Trophoblast cell (in vitro differentiated cells and primary cell): ENCODE results near the gene BLACAT1.
"Not testable (repeated sequence)": the region's sequence is repeated elsewhere in the genome, so short reads cannot be mapped to it uniquely, and the experiment has no call there.

Experiments used
- DNase-seq, 2 donors: peaks; one replicate each; pipeline ENCODE4 v3.0.0-alpha.2; 2016
- H2AFZ ChIP-seq: 2 replicates; pipeline ENCODE4 v1.6.1; 2013; ENCODE audit warnings: low read length, moderate library complexity, mild to moderate bottlenecking; ENCODE audit not compliant: insufficient read depth, poor library complexity
- H2AK5ac ChIP-seq: 2 replicates; pipeline ENCODE4 v1.6.1; 2013; ENCODE audit warnings: mild to moderate bottlenecking, low read length
- H2BK120ac ChIP-seq: 2 replicates; pipeline ENCODE4 v1.6.1; 2013; ENCODE audit warnings: low read length, mild to moderate bottlenecking, moderate library complexity; ENCODE audit not compliant: insufficient read depth, poor library complexity
- H2BK12ac ChIP-seq: 2 replicates; pipeline ENCODE4 v1.6.1; 2013; ENCODE audit warnings: mild to moderate bottlenecking, low read length, moderate library complexity
- H2BK5ac ChIP-seq: 2 replicates; pipeline ENCODE4 v1.6.1; 2013; ENCODE audit warnings: low read length, low read depth, moderate library complexity, mild to moderate bottlenecking; ENCODE audit not compliant: poor library complexity
- H3K14ac ChIP-seq: 2 replicates; pipeline ENCODE4 v1.6.1; 2013; ENCODE audit warnings: mild to moderate bottlenecking, low read length
- H3K18ac ChIP-seq: 2 replicates; pipeline ENCODE4 v1.6.1; 2013; ENCODE audit warnings: mild to moderate bottlenecking, low read length
- H3K23ac ChIP-seq: 2 replicates; pipeline ENCODE4 v1.6.1; 2013; ENCODE audit warnings: low read length
- H3K27ac ChIP-seq: 2 replicates; pipeline ENCODE4 v1.5.1; 2013; ENCODE audit warnings: low read depth, mild to moderate bottlenecking, inconsistent platforms, low read length, moderate library complexity
- H3K27me3 ChIP-seq: 2 replicates; pipeline ENCODE4 v1.6.1; 2013; ENCODE audit warnings: inconsistent platforms, mild to moderate bottlenecking, low read length, moderate library complexity; ENCODE audit not compliant: insufficient read depth
- H3K36me3 ChIP-seq, 2 experiments: 1 replicate in 1 of 2; 2 replicates in 1 of 2; pipeline ENCODE4 v1.6.1; 2013; ENCODE audit warnings: low read length in 2 of 2, mild to moderate bottlenecking in 2 of 2, moderate library complexity in 1 of 2; ENCODE audit not compliant: insufficient read depth in 2 of 2, control insufficient read depth in 1 of 2
- H3K4ac ChIP-seq: 2 replicates; pipeline ENCODE4 v1.6.1; 2013; ENCODE audit warnings: low read depth, mild to moderate bottlenecking, low read length, moderate library complexity
- H3K4me1 ChIP-seq, 2 experiments: 1 replicate in 1 of 2; 2 replicates in 1 of 2; pipeline ENCODE4 v1.6.1; 2013; ENCODE audit warnings: low read length in 2 of 2, mild to moderate bottlenecking in 2 of 2, moderate library complexity in 1 of 2; ENCODE audit not compliant: insufficient read depth in 2 of 2, control insufficient read depth in 1 of 2
- H3K4me2 ChIP-seq: 2 replicates; pipeline ENCODE4 v1.6.1; 2013; ENCODE audit warnings: inconsistent platforms, mild to moderate bottlenecking, low read length, moderate library complexity
- H3K4me3 ChIP-seq: 2 replicates; pipeline ENCODE4 v1.5.1; 2013; ENCODE audit warnings: mild to moderate bottlenecking, low read depth, low read length, inconsistent platforms
- H3K79me1 ChIP-seq: one replicate; pipeline ENCODE4 v1.6.1; 2013; ENCODE audit warnings: low read length
- H3K79me2 ChIP-seq: 2 replicates; pipeline ENCODE4 v1.6.1; 2013; ENCODE audit warnings: low read length, mild to moderate bottlenecking; ENCODE audit not compliant: control insufficient read depth, insufficient read depth, poor library complexity
- H3K9ac ChIP-seq: 2 replicates; pipeline ENCODE4 v1.6.1; 2013; ENCODE audit warnings: mild to moderate bottlenecking, low read length
- H3K9me3 ChIP-seq: 2 replicates; pipeline ENCODE4 v1.6.1; 2013; ENCODE audit warnings: low read depth, mild to moderate bottlenecking, control low read depth, inconsistent platforms, low read length; ENCODE audit not compliant: insufficient read depth
- H4K12ac ChIP-seq: 2 replicates; pipeline ENCODE4 v1.6.1; 2013; ENCODE audit warnings: low read depth, mild to moderate bottlenecking, low read length, moderate library complexity
- H4K8ac ChIP-seq: 2 replicates; pipeline ENCODE4 v1.6.1; 2013; ENCODE audit warnings: low read depth, mild to moderate bottlenecking, low read length, moderate library complexity
- H4K91ac ChIP-seq: one replicate; pipeline ENCODE4 v1.6.1; 2013; ENCODE audit warnings: low read depth, mild to moderate bottlenecking, low read length, moderate library complexity
- WGBS: extraction: QIAGEN DNeasy Blood & Tissue Kit; methylation state at CpG from one replicate; pipeline ENCODE4 v1.1.7; 2013; ENCODE audit warnings: missing lambda C conversion rate; ENCODE audit not compliant: insufficient read length, insufficient coverage; ENCODE audit errors: extremely low coverage; 5-methylcytosine and 5-hydroxymethylcytosine counted together

BLACAT1 gene

GRCh38 chr1:205481629-205482151 lies 25.8 kb upstream of the BLACAT1 start:
- no peak overlapping the region for H2BK120ac ChIP-seq
- no peak overlapping the region for H4K8ac ChIP-seq
- no peaks in the 10 kb centered on the region for H3K79me1 ChIP-seq
- no CpG with 5 or more reads among the region's 15 CpGs for WGBS
- H3K4me3 ChIP-seq, result no peak overlapping the region
- no peak overlapping the region for H3K4me2 ChIP-seq
- H3K4ac ChIP-seq, result no peak overlapping the region
- no peak overlapping the region for H4K12ac ChIP-seq
- no peak overlapping the region for H3K23ac ChIP-seq
- H3K9me3 ChIP-seq, result no peaks in the 10 kb centered on the region
- H3K36me3 ChIP-seq, result no peaks in the 10 kb centered on the region
- H3K79me2 ChIP-seq, result no peaks in the 10 kb centered on the region
- H2BK12ac ChIP-seq, result no peak overlapping the region
- no peak overlapping the region for H2AK5ac ChIP-seq
- H3K18ac ChIP-seq, result no peak overlapping the region
- no peak for DNase-seq
- no peaks in the 10 kb centered on the region for H3K27me3 ChIP-seq
- no peak overlapping the region for H3K9ac ChIP-seq
- no peak overlapping the region for H2BK5ac ChIP-seq
- no peak overlapping the region for H3K27ac ChIP-seq
- no peak overlapping the region for H4K91ac ChIP-seq
- no peak overlapping the region for H3K14ac ChIP-seq
- no peaks in the 10 kb centered on the region for H3K4me1 ChIP-seq
- no peak overlapping the region for H2AFZ ChIP-seq

- Histone ChIP-seq H3K36me3 (no peaks in the 10 kb centered on the region), H2AFZ (no peak overlapping the region), H4K12ac (no peak overlapping the region), H3K79me1 (no peaks in the 10 kb centered on the region), H3K4me2 (no peak overlapping the region), H4K91ac (no peak overlapping the region), H2BK12ac (no peak overlapping the region), H2BK5ac (no peak overlapping the region), H3K27ac (no peak overlapping the region), H3K18ac (no peak overlapping the region), H2AK5ac (no peak overlapping the region), H3K9me3 (peaks cover 2% of the 10 kb centered on the region), H3K9ac (no peak overlapping the region), H2BK120ac (no peak overlapping the region), H4K8ac (no peak overlapping the region), H3K4me1 (no peaks in the 10 kb centered on the region), H3K79me2 (no peaks in the 10 kb centered on the region), H3K27me3 (no peaks in the 10 kb centered on the region), H3K23ac (no peak overlapping the region), H3K14ac (no peak overlapping the region), H3K4ac (no peak overlapping the region), H3K4me3 (no peak overlapping the region)
- no CpG with 5 or more reads among the region's 11 CpGs for WGBS
- no peak for DNase-seq
These were observed 25.4 kb upstream of the BLACAT1 start for GRCh38 chr1:205481218-205481617.

DNA sequence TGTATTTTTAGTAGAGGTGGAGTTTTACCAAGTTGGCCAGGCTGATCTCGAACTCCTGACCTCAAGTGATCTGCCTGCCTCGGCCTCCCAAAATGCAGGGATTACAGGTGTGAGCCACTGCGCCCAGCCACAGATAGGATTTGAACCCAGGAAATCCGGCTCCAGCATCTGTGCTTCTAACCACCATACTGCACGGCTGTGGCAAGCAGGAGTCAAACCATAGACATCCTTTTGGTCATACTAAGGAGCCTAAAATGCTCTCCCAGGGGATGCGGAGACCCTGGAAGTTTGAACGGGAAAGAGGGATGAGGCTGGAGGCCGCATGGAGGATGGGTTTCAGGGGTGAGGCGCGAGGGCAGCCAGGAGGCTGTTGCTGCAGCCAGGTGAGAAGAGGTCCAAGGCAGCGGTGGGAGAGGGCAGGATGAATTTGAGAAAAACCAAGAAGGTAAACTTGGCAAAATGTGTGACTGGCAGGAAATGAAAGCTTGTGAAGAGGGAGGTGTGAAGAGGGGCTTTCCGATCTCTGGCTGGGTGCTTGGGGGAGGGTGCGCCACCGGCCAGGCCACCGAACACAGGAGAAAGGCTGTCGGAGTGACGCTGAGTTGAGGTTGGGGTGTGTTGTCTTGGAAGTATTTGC lies 24.6 kb upstream of the BLACAT1 start:
- no peaks in the 10 kb centered on the region for H3K4me1 ChIP-seq
- H3K27ac ChIP-seq, result no peak overlapping the region
- H3K9ac ChIP-seq, result no peak overlapping the region
- peaks cover 2% of the 10 kb centered on the region for H3K9me3 ChIP-seq
- no peaks in the 10 kb centered on the region for H3K36me3 ChIP-seq
- H3K4ac ChIP-seq, result no peak overlapping the region
- H3K27me3 ChIP-seq, result no peaks in the 10 kb centered on the region
- no peak overlapping the region for H3K14ac ChIP-seq
- WGBS, result no CpG with 5 or more reads among the region's 17 CpGs
- no peak overlapping the region for H4K91ac ChIP-seq
- no peak overlapping the region for H2BK5ac ChIP-seq
- H2BK120ac ChIP-seq, result no peak overlapping the region
- no peak overlapping the region for H3K18ac ChIP-seq
- no peak overlapping the region for H3K23ac ChIP-seq
- no peak overlapping the region for H2BK12ac ChIP-seq
- H3K4me2 ChIP-seq, result no peak overlapping the region
- H2AFZ ChIP-seq, result no peak overlapping the region
- no peak overlapping the region for H3K4me3 ChIP-seq
- H2AK5ac ChIP-seq, result no peak overlapping the region
- no peaks in the 10 kb centered on the region for H3K79me2 ChIP-seq
- H4K12ac ChIP-seq, result no peak overlapping the region
- H3K79me1 ChIP-seq, result no peaks in the 10 kb centered on the region
- no peak overlapping the region for H4K8ac ChIP-seq
- no peak for DNase-seq

- not testable (repeated sequence) for DNase-seq
These were observed 23.1 kb upstream of the BLACAT1 start for GRCh38 chr1:205478985-205479384.

More at GRCh38 chr1:205478985-205479384, 23.1 kb upstream of the BLACAT1 start:
- H3K9ac ChIP-seq, H3K4ac ChIP-seq, H4K12ac ChIP-seq, H3K27me3 ChIP-seq, H4K8ac ChIP-seq, H3K79me2 ChIP-seq, H3K36me3 ChIP-seq, H3K4me3 ChIP-seq, H3K79me1 ChIP-seq, H3K23ac ChIP-seq, H3K4me1 ChIP-seq, H3K14ac ChIP-seq, H2AFZ ChIP-seq, H2BK12ac ChIP-seq, H2BK5ac ChIP-seq, H4K91ac ChIP-seq, H3K27ac ChIP-seq, H3K18ac ChIP-seq, H2AK5ac ChIP-seq, H2BK120ac ChIP-seq, H3K9me3 ChIP-seq, H3K4me2 ChIP-seq: not testable (repeated sequence)
- no CpG with 5 or more reads among the region's 2 CpGs for WGBS
